ENCODE results near the gene SENP6. TPM values are rescaled to one million over a fixed set of nuclear protein-coding genes. Genes with fewer than 3 reads are reported as not detected.
"Not testable (repeated sequence)": the region's sequence is repeated elsewhere in the genome, so short reads cannot be mapped to it uniquely, and the experiment has no call there.

The SENP6 gene
- total and polyA plus RNA-seq, 8 donors: 25.2 to 53.1 (median 41.1) TPM

GRCh38 chr6:75624335-75624734, 22.7 kb downstream of the SENP6 start:
- Histone ChIP-seq H3K9me3 (no peaks in the 10 kb centered on the region), H3K27me3 (no peaks in the 10 kb centered on the region), H3K4me3 (no peak overlapping the region), H3K36me3 (peaks cover 0 to 9% (median 0%) of the 10 kb centered on the region in 3 donors), H3K27ac (no peak overlapping the region), H3K4me1 (peaks cover 3 to 22% (median 20%) of the 10 kb centered on the region in 3 donors)
- no peak for ATAC-seq
- FAIRE-seq: no peak
- WGBS, 2 donors: 78 to 84% methylated on average over 4 of the region's 4 CpGs
- intact Hi-C loops (cut with DNase I): no loop called here
- no peak for DNase-seq
- TF ChIP-seq CTCF (IDR thresholded peaks at IDR 0.05): no peak

GRCh38 chr6:75624988-75625387, 23.3 kb downstream of the SENP6 start:
- DNase-seq: no peak
- H3K9me3 ChIP-seq: no peaks in the 10 kb centered on the region
- peaks cover 3 to 20% (median 16%) of the 10 kb centered on the region in 3 donors for H3K4me1 ChIP-seq
- H3K4me3 ChIP-seq: no peak overlapping the region
- no peak for ATAC-seq
- peaks cover 0 to 9% (median 0%) of the 10 kb centered on the region in 3 donors for H3K36me3 ChIP-seq
- no peaks in the 10 kb centered on the region for H3K27me3 ChIP-seq
- TF ChIP-seq CTCF (IDR thresholded peaks at IDR 0.05): no peak
- 77 to 80% methylated on average over 7 of the region's 7 CpGs for WGBS, 2 donors
- intact Hi-C loops (cut with DNase I): no loop called here
- no peak for FAIRE-seq
- no peak overlapping the region for H3K27ac ChIP-seq

- ATAC-seq: no peak
- WGBS, 2 donors: 89% methylated on average over 2 of the region's 2 CpGs
- H3K4me1 ChIP-seq: peaks cover 3 to 8% (median 5%) of the 10 kb centered on the region in 3 donors
- H3K4me3 ChIP-seq: no peak overlapping the region
- no peak for TF ChIP-seq CTCF (IDR thresholded peaks at IDR 0.05)
- H3K36me3 ChIP-seq: peaks cover 0 to 9% (median 0%) of the 10 kb centered on the region in 3 donors
- no peak overlapping the region for H3K27ac ChIP-seq
- H3K9me3 ChIP-seq: no peaks in the 10 kb centered on the region
- FAIRE-seq: no peak
- no peaks in the 10 kb centered on the region for H3K27me3 ChIP-seq
- intact Hi-C loops (cut with DNase I): no loop called here
- no peak for DNase-seq
Measured at GRCh38 chr6:75626561-75626960, 24.9 kb downstream of the SENP6 start.

GRCh38 chr6:75627708-75628107, 26.0 kb downstream of the SENP6 start:
- H3K4me3 ChIP-seq; intact Hi-C loops (cut with DNase I); H3K27me3 ChIP-seq; FAIRE-seq; H3K4me1 ChIP-seq; DNase-seq; ATAC-seq; H3K9me3 ChIP-seq; H3K36me3 ChIP-seq; H3K27ac ChIP-seq: not testable (repeated sequence)
- WGBS, 2 donors: 98% methylated on average over 9 of the region's 9 CpGs

- no peaks in the 10 kb centered on the region for H3K9me3 ChIP-seq
- 86 to 87% methylated on average over 5 of the region's 5 CpGs for WGBS, 2 donors
- no peak overlapping the region for H3K27ac ChIP-seq
- peaks cover 0 to 9% (median 0%) of the 10 kb centered on the region in 3 donors for H3K36me3 ChIP-seq
- FAIRE-seq (no peak), ATAC-seq (no peak), DNase-seq (no peak)
- H3K4me3 ChIP-seq: no peak overlapping the region
- intact Hi-C loops (cut with DNase I): no loop called here
- H3K27me3 ChIP-seq: no peaks in the 10 kb centered on the region
- TF ChIP-seq CTCF (IDR thresholded peaks at IDR 0.05): no peak
- H3K4me1 ChIP-seq: peaks cover 0 to 6% (median 2%) of the 10 kb centered on the region in 3 donors
Measured at GRCh38 chr6:75631859-75632635, 30.4 kb downstream of the SENP6 start.
